Endothelial cell of umbilical vein (primary cell): ENCODE measurements around the gene PTGER4. TPM values are rescaled to one million over a fixed set of nuclear protein-coding genes. Genes with fewer than 3 reads are reported as not detected.

Experiments
- BruUV-seq: library from RNA; stranded (reverse); fragments of 400-500 nt; replicated peaks from 2 replicates; lab custom pipeline; 2021; lab: Mats Ljungman, UMichigan
- CTCF ChIA-PET: fragments of 300-600, 350-600 bp; sonication (Branson Sonifier 250); formaldehyde crosslinking; loops from one replicate; lab custom pipeline; 2021; ENCODE audit warnings: antibody characterized with exemption, inconsistent platforms; lab: Charles Lee
- POLR2A ChIA-PET: fragments of 300-600, 350-600 bp; sonication (Branson Sonifier 250); formaldehyde crosslinking; loops from one replicate; lab custom pipeline; 2021; ENCODE audit warnings: antibody characterized with exemption, inconsistent platforms; lab: Charles Lee
- DNase-seq: peaks from one replicate; pipeline ENCODE4 v3.0.0-alpha.2; 2011; ENCODE audit warnings: low read depth, low spot score
- FAIRE-seq: peaks from 2 replicates; lab custom pipeline; 2011; peaks lifted over from hg19 to GRCh38; lab: Jason Lieb, UNC
- H2AFZ ChIP-seq: 2 replicates; pipeline ENCODE4 v1.6.0; 2012; ENCODE audit warnings: low read depth, low read length, control low read depth, inconsistent platforms
- H3K27ac ChIP-seq: 2 replicates; pipeline ENCODE4 v1.5.1; 2011; ENCODE audit warnings: low read depth, mild to moderate bottlenecking, control low read depth, low read length, moderate library complexity; ENCODE audit not compliant: insufficient read depth
- H3K27me3 ChIP-seq, 2 experiments: 2 replicates each; pipeline versions ENCODE4 v1.6.0 to v1.6.1; 2011; ENCODE audit warnings: low read length in 2 of 2, mixed read lengths in 1 of 2; ENCODE audit not compliant: control insufficient read depth in 2 of 2, insufficient read depth in 2 of 2
- H3K36me3 ChIP-seq, 2 experiments: 2 replicates in 1 of 2; 3 replicates in 1 of 2; pipeline ENCODE4 v1.5.1; 2011; ENCODE audit warnings: low read length in 2 of 2, mild to moderate bottlenecking in 1 of 2, moderate library complexity in 1 of 2; ENCODE audit not compliant: control insufficient read depth in 2 of 2, insufficient read depth in 2 of 2; ENCODE audit errors: extremely low read depth in 1 of 2
- H3K4me1 ChIP-seq: 3 replicates; pipeline ENCODE4 v1.5.1; 2011; ENCODE audit warnings: mild to moderate bottlenecking, low read length; ENCODE audit not compliant: control insufficient read depth, insufficient read depth; ENCODE audit errors: extremely low read depth
- H3K4me2 ChIP-seq: 2 replicates; pipeline ENCODE4 v1.6.1; 2011; ENCODE audit warnings: low read length, control low read depth, mixed read lengths; ENCODE audit not compliant: insufficient read depth
- H3K4me3 ChIP-seq, 3 experiments: fragments of 200-600 bp in 1 of 3; sonication (generic), shearing (Covaris generic) in 1 of 3; replicated peaks in 1 of 3; 2 replicates each; pipeline ENCODE4 v1.5.1; 2011 to 2016; ENCODE audit warnings: control low read depth in 3 of 3, low read length in 3 of 3, mild to moderate bottlenecking in 2 of 3, inconsistent platforms in 1 of 3, low read depth in 1 of 3, moderate library complexity in 1 of 3; ENCODE audit not compliant: insufficient read depth in 1 of 3
- H3K79me2 ChIP-seq: 2 replicates; pipeline ENCODE4 v1.6.0; 2012; ENCODE audit warnings: low read length, inconsistent platforms; ENCODE audit not compliant: control insufficient read depth, insufficient read depth
- H3K9ac ChIP-seq: replicated peaks from 2 replicates; pipeline ENCODE3; 2011; ENCODE audit warnings: low read length, control low read depth; ENCODE audit not compliant: insufficient read depth; ENCODE audit errors: extremely low read depth
- H3K9me1 ChIP-seq: replicated peaks from 3 replicates; pipeline ENCODE4 v1.6.0; 2011; ENCODE audit warnings: mild to moderate bottlenecking, low read length; ENCODE audit not compliant: control insufficient read depth, insufficient read depth; ENCODE audit errors: extremely low read depth
- H3K9me3 ChIP-seq: replicated peaks from 2 replicates; pipeline ENCODE4 v1.5.1; 2012; ENCODE audit warnings: low read length, inconsistent platforms; ENCODE audit not compliant: control insufficient read depth, insufficient read depth
- H4K20me1 ChIP-seq: replicated peaks from 2 replicates; pipeline ENCODE3; 2011; ENCODE audit warnings: mild to moderate bottlenecking, low read length; ENCODE audit not compliant: control insufficient read depth, insufficient read depth; ENCODE audit errors: extremely low read depth
- CTCF ChIP-seq, 2 donors: IDR thresholded peaks; 1 replicate in 1 of 2; 2 replicates in 1 of 2; pipeline ENCODE4 v1.5.1; 2011; ENCODE audit warnings: low read length in 2 of 2, mild to moderate bottlenecking in 2 of 2, moderate library complexity in 2 of 2, control low read depth in 1 of 2, inconsistent platforms in 1 of 2, low read depth in 1 of 2; ENCODE audit not compliant: insufficient read depth in 1 of 2; ENCODE audit errors: extremely low read depth in 1 of 2
- EZH2 ChIP-seq: IDR thresholded peaks from 2 replicates; pipeline ENCODE4 v1.6.1; 2012; ENCODE audit warnings: borderline replicate concordance, low read depth, mild to moderate bottlenecking, moderate library complexity, low read length, inconsistent platforms; ENCODE audit not compliant: severe bottlenecking
- JUN ChIP-seq: IDR thresholded peaks from 2 replicates; pipeline ENCODE4 v1.6.1; 2011; ENCODE audit warnings: borderline replicate concordance, low read depth; ENCODE audit not compliant: insufficient read length, insufficient read depth
- dilution Hi-C: fragments of 300-500 bp; cut with MboI; formaldehyde crosslinking; loops from one replicate; pipeline ENCODE4 v1.15.0; 2019; ENCODE audit warnings: low sequenced_read_pairs; ENCODE audit not compliant: extremely low pct_ligation_motif_present
- intact Hi-C: fragments of 100-400 bp; cut with micrococcal nuclease; formaldehyde crosslinking; loops from one replicate; pipeline ENCODE4 v1.10.0; 2022
- polyA plus RNA-seq, 4 experiments: library from polyadenylated mRNA; depleted of rRNA in 3 of 4; stranded (reverse) in 3 of 4; unstranded in 1 of 4; fragments of >200 nt; gene quantifications; 2 replicates each; pipeline versions ENCODE4 v1.2.1 to v1.2.3, GENCODE V29; 2011 to 2012; ENCODE audit warnings: missing spikeins in 1 of 4
- total RNA-seq: library from RNA; stranded (reverse); gene quantifications from 2 replicates; pipeline ENCODE4 v1.2.3, GENCODE V29; 2021

The PTGER4 gene
- total and polyA plus RNA-seq, 2 donors (not counting 3 experiments of a cell fraction or from before 2014, with no cell fraction given) = 23.6 to 37.4 TPM

DNA sequence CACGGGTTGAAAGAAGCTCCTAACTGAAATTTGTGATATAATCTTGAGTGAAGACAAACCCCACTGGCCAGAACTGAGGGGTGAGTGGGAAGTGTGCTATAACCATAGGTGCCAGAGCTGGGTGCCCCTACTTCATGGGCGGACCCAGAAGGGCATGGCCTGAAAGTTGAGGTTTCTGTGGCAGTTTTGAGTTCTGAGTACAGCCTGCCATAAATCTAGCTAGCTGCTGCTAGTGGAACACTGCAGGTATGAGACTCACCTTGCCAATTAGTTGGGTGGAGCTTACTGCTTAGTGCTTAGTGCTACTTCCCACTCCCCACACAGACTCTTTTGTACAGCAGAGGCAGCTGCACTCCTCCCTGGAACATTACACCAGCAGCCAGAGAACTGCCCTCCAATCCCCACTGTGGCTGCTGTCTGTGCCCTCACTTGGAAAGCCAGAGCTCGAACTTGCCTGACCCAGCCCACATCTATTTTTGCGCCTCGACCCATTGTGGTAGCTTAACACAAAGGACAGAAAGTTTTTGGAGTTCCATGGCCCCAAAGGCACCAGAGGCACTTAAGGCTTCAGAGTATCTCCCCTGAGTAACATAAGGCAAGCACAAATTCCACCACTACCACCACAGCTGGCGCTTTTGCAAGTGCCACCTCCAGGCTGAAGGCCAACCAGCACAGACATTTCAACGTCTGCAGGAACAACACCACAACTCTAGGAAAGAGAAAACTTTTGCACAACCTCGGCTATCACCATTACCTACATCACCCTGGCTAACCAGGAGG lies 27.1 kb upstream of the PTGER4 start:
- no peak overlapping the region for H3K4me3 ChIP-seq
- H3K9me1 ChIP-seq = no peaks in the 10 kb centered on the region
- H3K36me3 ChIP-seq = no peaks in the 10 kb centered on the region
- no peak overlapping the region for H3K27ac ChIP-seq
- TF ChIP-seq EZH2 (no peak), JUN (no peak), CTCF (IDR thresholded peaks at IDR 0.05; ENCODE audit: extremely low read depth in 1 of 2, insufficient read depth in 1 of 2, low read depth in 1 of 2, low read length in 2 of 2) (no peak)
- H3K79me2 ChIP-seq = no peaks in the 10 kb centered on the region
- no peak overlapping the region for H2AFZ ChIP-seq
- H3K4me2 ChIP-seq = no peak overlapping the region
- no peaks in the 10 kb centered on the region for H4K20me1 ChIP-seq
- BruUV-seq = no TSS peak
- FAIRE-seq (no peak), DNase-seq (no peak)
- H3K9me3 ChIP-seq = no peaks in the 10 kb centered on the region
- H3K9ac ChIP-seq = no peak overlapping the region
- no peaks in the 10 kb centered on the region for H3K4me1 ChIP-seq
- ChIA-PET POLR2A (interaction anchor here (0.7 kb wide), 1 partner anchor 9 kb away, joined by 3 read pairs; no protein-coding TSS in a partner anchor), CTCF (interaction anchor here (1.1 kb wide), 1 partner anchor 8 kb away, joined by 3 read pairs; no protein-coding TSS in a partner anchor)
- dilution Hi-C loops (no loop called here), intact Hi-C loops (no loop called here)
- no peaks in the 10 kb centered on the region for H3K27me3 ChIP-seq
